ENCODE results near the gene RRP1B. TPM values are rescaled to one million over a fixed set of nuclear protein-coding genes. Genes with fewer than 3 reads are reported as not detected.

The RRP1B gene
- total and polyA plus RNA-seq, 9 of the 15 experiments (the other 6 are each of a cell fraction or from before 2014, with no cell fraction given): 6.8 to 66.6 (median 41.9) TPM

- in situ Hi-C loops (cut with MboI): no loop called here
- intact Hi-C loops (cut with micrococcal nuclease): no loop called here
- Histone ChIP-seq H3K27me3 (ENCODE audit: control insufficient read depth in 2 of 2, insufficient read depth in 2 of 2, low read length in 2 of 2) (no peaks in the 10 kb centered on the region), H3K9me3 (replicated peaks; ENCODE audit: control insufficient read depth, insufficient read depth, low read depth, low read length) (no peaks in the 10 kb centered on the region), H3K4me1 (replicated peaks in 1 of 2; ENCODE audit: control insufficient read depth in 2 of 2, insufficient read depth in 2 of 2, low read length in 2 of 2) (peaks cover 13 to 41% of the 10 kb centered on the region in 2 experiments; a peak in 4 of 5 replicates), H4K20me1 (replicated peaks; ENCODE audit: control insufficient read depth, insufficient read depth, low read length) (peaks cover 11% of the 10 kb centered on the region; the same call in 1 of the 2 replicates), H2AFZ (ENCODE audit: low read depth, low read length) (no peak overlapping the region), H3K4me3 (no peak overlapping the region), H3K9me1 (ENCODE audit: control insufficient read depth, insufficient read depth, low read length) (no peaks in the 10 kb centered on the region), H3K4me2 (ENCODE audit: insufficient read depth, low read length) (no peak overlapping the region), H3K36me3 (ENCODE audit: control insufficient read depth, insufficient read depth, low read length) (peaks cover 81% of the 10 kb centered on the region; the same call in 2 of the 3 replicates), H3K9ac (ENCODE audit: insufficient read depth in 1 of 2, low read depth in 2 of 2, low read length in 2 of 2) (peak overlapping the region in 1 of 2 experiments; percentile 72; a peak in 2 of 4 replicates), H3K79me2 (ENCODE audit: control insufficient read depth, insufficient read depth, low read length) (peaks cover 19% of the 10 kb centered on the region), H3K27ac (ENCODE audit: extremely low read depth, low read depth, low read length) (no peak overlapping the region)
- BruUV-seq (replicated peaks): no TSS peak
- ATAC-seq: no peak
- 96% methylated on average over 7 of the region's 8 CpGs for WGBS (ENCODE audit: insufficient coverage, low coverage, missing lambda C conversion rate)
- FAIRE-seq: no peak
- CTCF ChIA-PET (ENCODE audit: low intra/inter-chr PET ratio): no interaction called here
- TF ChIP-seq HEY1 (CRISPR knock-in tag; IDR thresholded peaks at IDR 0.05; ENCODE audit: borderline replicate concordance) (no peak), ZZZ3 (IDR thresholded peaks at IDR 0.05) (no peak), HMGN3 (IDR thresholded peaks at IDR 0.05; ENCODE audit: borderline replicate concordance, extremely low read depth, insufficient read length, low read depth, low read length) (no peak)
- POLR2A ChIA-PET: no interaction called here
- no peak for DNase-seq (ENCODE audit: extremely low read depth in 1 of 4, low spot score in 3 of 4)
These were observed 84.6 kb downstream of the RRP1B start for GRCh38 chr21:43743947-43744346.

GRCh38 chr21:43744725-43745124 is 85.4 kb downstream of the RRP1B start:
- Histone ChIP-seq H3K9me3 (replicated peaks; ENCODE audit: control insufficient read depth, insufficient read depth, low read depth, low read length) (no peaks in the 10 kb centered on the region), H3K4me1 (replicated peaks in 1 of 2; ENCODE audit: control insufficient read depth in 2 of 2, insufficient read depth in 2 of 2, low read length in 2 of 2) (peaks cover 7 to 39% of the 10 kb centered on the region in 2 experiments; a peak in 4 of 5 replicates), H3K9ac (ENCODE audit: insufficient read depth in 1 of 2, low read depth in 2 of 2, low read length in 2 of 2) (no peak overlapping the region), H3K27ac (ENCODE audit: extremely low read depth, low read depth, low read length) (no peak overlapping the region), H4K20me1 (replicated peaks; ENCODE audit: control insufficient read depth, insufficient read depth, low read length) (peaks cover 11% of the 10 kb centered on the region; the same call in 1 of the 2 replicates), H3K27me3 (ENCODE audit: control insufficient read depth in 2 of 2, insufficient read depth in 2 of 2, low read length in 2 of 2) (no peaks in the 10 kb centered on the region), H3K4me3 (no peak overlapping the region), H2AFZ (ENCODE audit: low read depth, low read length) (no peak overlapping the region), H3K79me2 (ENCODE audit: control insufficient read depth, insufficient read depth, low read length) (peaks cover 11% of the 10 kb centered on the region), H3K4me2 (ENCODE audit: insufficient read depth, low read length) (no peak overlapping the region), H3K36me3 (ENCODE audit: control insufficient read depth, insufficient read depth, low read length) (peaks cover 80% of the 10 kb centered on the region; the same call in 2 of the 3 replicates), H3K9me1 (ENCODE audit: control insufficient read depth, insufficient read depth, low read length) (no peaks in the 10 kb centered on the region)
- ChIA-PET POLR2A (interaction anchor here (0.6 kb wide), 1 partner anchor 63 kb away, joined by 4 read pairs; no protein-coding TSS in a partner anchor), CTCF (ENCODE audit: low intra/inter-chr PET ratio) (no interaction called here)
- FAIRE-seq: peak; percentile 11
- intact Hi-C loops (cut with micrococcal nuclease) (no loop called here), in situ Hi-C loops (cut with MboI) (no loop called here)
- ATAC-seq: no peak
- TF ChIP-seq ZNF146 (CRISPR knock-in tag; IDR thresholded peaks at IDR 0.05; ENCODE audit: unreplicated experiment): peak; percentile 81
- peak; percentile 86 for TF ChIP-seq ZBTB33 (CRISPR knock-in tag; IDR thresholded peaks at IDR 0.05)
- no peak for TF ChIP-seq SUPT5H (IDR thresholded peaks at IDR 0.05)
- no peak for TF ChIP-seq PML (IDR thresholded peaks at IDR 0.05; ENCODE audit: low read length)
- peak; percentile 34; the same call in 1 of the 2 replicates for TF ChIP-seq USF1 (CRISPR knock-in tag; IDR thresholded peaks at IDR 0.05)
- 0 out of 2 replicates have a peak, but pooled peaks have one; percentile 44 for TF ChIP-seq CBFB (CRISPR knock-in tag; IDR thresholded peaks at IDR 0.05)
- DNase-seq (ENCODE audit: extremely low read depth in 1 of 4, low spot score in 3 of 4): no peak
- BruUV-seq (replicated peaks): TSS peak; percentile 33
- 95% methylated on average over 18 of the region's 18 CpGs for WGBS (ENCODE audit: insufficient coverage, low coverage, missing lambda C conversion rate)

Data from K562 (cell line).